Lung microvascular endothelial cell (primary cell): ENCODE data around the gene DPP9. TPM values are rescaled to one million over a fixed set of nuclear protein-coding genes. Genes with fewer than 3 reads are reported as not detected.
"Not testable (repeated sequence)": the region's sequence is repeated elsewhere in the genome, so short reads cannot be mapped to it uniquely, and the experiment has no call there.

ENCODE experiments used
- DNase-seq, 2 donors: peaks; one replicate each; pipeline versions ENCODE4 v3.0.0 to v3.0.0-alpha.2; 2010; ENCODE audit warnings: low read depth in 2 of 2
- total RNA-seq: library from RNA; depleted of rRNA; stranded (reverse); fragments of >200 nt; gene quantifications from 2 replicates; pipeline ENCODE4 v1.2.1, GENCODE V29; 2014

The DPP9 gene
- 14.2 and 19.4 TPM in 2 replicates for total RNA-seq

DNA sequence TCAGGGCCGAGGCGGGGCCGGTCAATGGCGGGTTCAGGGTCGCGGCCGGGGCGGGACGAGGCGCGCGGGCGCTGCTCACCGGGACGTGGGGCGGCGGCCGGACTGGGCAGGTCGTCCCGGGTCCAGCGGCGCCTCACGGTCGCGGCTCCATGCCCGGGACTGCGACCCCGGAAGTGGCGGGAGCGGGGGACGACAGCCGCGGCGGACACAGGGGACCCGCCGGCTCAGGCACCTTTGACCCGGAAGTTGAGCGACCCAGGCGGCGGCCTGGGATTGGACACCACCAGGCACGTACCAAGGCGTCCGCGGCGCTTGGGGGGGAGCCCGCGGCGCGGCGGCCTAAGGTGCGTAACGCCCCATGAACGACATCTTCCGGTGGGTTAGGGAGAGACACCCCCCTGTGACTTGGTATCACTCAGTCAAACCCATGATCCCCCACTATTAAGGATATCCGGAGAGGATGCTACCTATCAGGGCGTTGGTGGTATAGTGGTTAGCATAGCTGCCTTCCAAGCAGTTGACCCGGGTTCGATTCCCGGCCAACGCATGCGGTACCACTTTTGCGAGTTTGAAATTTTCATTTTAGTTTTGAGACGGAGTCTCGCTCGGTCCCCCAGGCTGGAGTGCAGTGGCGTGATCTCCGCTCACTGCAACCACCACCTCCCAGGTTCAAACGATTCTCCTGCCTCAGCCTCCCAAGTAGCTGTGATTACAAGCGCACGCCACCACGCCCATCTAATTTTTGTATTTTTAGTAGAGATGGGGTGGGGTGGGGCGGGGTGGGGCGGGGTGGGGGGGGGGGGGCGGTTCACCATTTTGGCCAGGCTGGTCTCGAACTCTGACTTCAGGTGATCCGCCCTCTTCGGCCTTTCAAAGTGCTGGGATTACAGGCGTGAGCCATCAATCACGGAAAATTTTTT, at the start of gene DPP9:
TSS of gene DPP9 (minus strand) at position 248 of the 920 bp plus-strand sequence. CDS start 3,936 bp downstream, outside the sequence.
- peak; percentile 99 for DNase-seq

DNA sequence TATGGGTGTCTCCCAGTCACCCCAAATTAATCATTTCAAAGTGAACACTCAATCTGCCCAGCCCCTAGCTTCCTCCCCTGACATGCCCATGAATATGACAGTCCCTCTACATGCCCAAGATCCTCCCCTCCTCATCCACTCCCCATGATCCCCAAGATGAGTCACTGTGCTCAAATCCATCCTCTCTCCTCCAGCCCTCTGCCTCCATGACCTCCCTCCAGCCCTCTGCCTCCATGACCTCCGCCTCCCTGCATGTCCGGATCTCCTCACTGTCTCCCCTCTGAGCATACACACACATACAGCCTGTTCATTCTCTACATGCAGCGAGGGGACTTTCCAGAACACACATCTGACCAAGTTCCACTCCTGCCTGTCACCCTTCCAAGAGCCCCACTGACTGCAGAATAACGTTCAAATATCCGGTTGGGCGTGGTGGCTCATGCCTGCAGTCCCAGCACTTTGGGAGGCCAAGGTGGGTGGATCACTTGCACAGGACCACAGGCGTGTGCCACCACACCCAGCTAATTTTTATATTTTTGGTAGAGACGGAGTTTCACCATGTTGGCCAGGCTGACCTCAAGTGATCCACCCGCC, 49.5 kb upstream of the DPP9 start:
- DNase-seq: no peak

DNA sequence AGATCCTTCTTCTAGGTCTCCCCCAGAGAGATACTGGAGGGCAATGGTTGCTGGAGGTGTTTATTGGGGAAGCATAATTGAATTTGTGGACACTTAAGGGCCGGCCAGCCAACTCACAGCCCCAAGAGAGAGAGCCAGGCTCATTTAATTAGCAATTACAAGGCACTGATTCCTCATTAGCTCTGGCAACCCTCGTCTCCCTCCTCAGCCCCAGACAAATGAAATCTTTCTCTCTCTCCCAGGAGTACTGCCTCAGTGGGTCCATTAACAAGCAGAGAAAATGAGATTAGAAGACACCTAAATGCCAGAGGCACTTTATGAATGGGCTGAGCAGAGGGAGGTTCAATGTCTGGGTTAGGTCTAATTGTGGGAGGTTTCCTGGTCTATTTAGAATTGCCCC, 48.9 kb upstream of the DPP9 start:
- DNase-seq: no peak

DNA sequence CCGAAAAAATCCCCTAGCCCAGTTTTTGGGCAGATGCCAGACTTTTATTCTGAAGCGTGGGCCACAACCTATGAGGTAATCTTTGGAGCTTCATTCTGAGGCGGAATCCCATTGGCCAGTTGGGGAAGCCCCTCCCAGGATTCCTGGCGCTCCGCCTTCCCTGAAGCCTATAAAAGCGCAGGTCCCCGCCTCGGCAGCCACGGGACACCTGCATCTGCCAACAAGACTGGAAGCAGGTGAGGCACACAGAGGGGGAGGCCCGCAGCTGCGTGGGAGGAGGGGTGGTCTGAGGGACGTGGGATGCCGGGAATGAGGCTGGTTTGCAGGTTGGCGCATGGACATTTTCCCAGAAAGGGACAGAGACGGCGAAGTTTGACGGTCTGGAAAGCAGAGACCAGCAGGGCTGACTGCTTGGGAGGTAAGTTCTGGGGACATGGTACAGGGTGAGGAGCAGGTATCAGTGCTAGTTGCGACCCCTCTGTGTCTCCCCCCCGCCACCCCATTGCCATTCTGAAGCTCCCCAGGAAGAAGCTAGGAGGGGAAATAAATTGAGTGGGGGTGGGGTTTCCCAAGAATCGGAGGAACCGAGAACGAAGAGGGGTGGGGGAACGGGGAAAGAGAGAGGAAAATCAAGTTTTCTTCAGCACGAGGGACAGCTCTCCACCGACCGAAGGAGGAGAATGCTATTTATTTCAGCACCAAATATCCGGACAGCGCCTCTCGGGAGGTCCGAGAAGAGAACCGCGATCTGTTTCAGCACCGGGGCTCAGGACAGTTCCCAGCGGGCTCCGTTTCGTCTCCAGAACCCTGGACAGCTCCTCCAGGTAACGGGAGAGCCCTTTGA, 45.5 kb upstream of the DPP9 start:
- DNase-seq: peak; percentile 84 to 87

DNA sequence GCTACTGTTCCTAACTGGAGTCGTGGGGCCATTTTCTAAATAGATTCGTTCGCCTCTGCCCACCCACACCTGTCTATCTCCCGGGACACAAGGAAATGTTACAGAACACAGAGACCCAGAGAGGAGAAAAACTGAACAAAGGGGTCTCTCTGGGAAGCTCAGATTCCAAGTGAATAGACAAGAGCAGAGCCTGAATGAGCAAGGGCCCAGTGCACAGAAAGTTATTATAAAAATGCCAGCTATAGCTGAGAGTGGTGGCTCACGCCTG, 40.7 kb upstream of the DPP9 start:
- DNase-seq: no peak

DNA sequence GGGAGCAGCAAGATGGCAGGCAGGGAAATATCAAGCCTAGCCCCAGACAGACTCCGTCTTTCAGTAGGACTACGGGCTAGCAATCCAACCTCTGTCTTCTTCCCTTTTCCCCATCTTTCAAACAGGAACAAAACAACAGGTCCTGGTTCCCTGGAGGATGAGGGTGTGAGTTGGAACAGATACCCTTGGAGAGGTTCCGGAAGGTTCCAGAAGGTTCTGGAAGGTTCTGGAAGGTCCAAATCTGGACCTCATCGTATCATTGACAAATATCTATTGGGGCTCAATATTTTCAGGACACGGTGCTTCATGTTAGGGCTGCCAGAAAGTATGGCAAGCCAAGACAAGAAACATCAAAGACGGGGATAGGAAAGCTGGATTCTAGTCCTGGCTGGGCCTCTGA, 39.4 kb upstream of the DPP9 start:
- no peak for DNase-seq

DNA sequence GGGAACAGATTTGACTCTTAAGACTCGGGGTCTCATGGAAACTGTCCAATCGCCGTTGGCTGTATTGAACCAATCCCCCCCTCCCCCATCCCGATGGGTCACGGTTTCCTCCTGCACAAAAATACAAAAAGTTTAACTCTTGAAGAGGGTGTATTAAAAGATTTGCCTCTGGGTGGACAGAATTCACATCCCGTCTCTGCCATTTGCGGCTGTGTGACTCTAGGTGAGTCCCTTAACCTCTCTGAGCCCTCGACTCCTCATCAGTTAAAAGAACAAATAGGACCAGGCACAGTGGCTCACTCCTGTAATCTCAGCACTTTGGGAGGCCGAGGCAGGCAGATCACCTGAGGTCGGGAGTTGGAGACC, 36.6 kb upstream of the DPP9 start:
- DNase-seq: no peak

DNA sequence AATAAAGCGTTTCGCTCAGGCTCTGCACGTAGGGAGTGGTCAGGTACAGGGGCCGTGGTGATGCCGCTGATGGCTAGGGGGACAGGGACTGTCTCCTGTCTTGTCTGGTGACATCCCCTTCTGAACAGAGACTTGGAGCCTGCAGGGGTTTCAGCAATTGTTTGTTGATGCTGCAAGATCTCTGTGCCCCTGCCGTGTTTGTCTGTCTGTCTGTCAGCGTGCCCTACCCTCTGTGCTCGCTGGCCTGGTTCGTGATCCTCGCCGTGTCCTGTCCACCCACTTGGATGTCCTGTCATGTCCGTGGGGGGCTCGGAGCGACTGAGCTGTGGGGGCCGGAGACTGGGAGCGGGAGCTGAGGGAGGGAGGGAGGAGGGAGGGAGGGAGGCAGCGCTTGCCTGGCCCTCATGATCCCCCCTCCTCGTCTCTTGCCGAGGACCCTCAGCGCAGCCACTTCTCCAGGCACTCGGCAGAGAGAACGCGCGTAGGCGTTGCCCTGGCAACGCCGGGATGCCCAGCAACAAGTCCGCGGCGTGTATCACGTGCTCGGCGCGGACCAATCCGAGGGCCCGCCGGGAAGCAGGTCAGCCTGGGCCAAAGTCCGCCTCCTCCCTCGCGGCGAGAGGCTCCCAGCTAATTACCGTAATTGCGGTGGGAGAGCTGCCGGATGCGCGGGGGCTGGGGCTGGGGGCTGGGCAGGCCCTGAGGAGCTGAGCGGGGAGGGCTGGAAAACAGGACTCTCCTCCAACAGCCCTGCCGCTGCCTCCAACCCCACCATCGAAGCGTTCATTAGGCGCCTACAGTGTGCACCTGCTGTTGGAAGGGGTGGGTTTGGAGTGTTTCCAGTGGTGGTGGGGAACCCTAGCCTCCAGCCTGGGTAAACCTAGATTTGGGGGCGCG, 36.0 kb upstream of the DPP9 start:
- DNase-seq: peak; percentile 85 to 89

DNA sequence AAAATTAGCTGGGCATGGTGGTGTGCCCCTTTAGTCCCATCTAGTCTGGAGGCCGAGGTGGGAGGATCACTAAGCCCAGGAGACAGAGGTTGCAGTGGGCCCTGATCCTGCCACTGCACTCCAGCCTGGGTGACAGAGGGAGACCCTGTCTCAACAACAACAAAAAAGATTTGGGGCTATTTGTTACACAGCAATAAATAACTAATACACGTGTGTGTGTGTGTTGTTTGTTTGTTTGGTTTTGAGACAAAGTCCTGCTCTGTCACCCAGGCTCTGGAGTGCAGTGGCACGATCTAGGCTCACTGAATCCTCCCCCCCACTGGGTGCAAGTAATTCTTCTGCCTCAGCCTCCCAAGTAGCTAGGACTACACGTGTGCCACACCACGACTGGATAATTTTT, 35.0 kb upstream of the DPP9 start:
- DNase-seq: no peak

DNA sequence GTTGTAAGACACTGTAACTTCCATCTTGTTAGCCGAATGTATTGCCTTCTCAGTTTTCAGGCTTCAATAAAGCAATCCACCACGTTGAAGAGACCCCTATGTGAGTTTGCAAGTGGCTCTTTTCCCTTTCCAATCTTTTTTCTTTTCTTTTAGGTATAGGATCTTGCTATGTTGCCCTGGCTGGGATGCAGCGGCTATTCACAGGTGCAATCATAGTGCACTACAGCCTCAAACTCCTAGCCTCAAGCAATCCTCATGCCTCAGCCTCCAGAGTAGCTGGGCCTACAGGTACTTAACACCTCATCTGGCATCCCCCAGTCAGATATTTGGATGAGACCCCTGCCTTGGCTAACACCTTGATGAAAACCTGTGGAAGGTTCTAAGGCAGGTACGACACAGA, 34.4 kb upstream of the DPP9 start:
- DNase-seq: no peak

DNA sequence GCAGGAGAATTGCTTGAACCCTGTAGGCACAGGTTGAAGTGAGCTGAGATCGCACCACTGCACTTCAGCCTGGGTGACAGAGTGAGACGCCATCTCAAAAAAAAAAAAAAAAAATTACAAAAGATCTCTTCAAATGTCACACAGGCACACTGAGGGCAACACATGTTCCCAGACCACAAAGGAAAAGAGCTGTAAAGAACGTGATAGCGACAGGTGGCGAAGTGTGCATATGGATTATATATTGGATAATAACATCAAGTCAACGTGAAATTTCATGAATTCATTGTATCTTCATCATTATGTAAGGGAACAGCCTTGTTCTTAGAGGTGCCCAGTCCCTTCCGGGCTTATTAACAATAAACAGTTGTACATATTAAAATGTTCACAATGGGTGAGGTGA, 31.8 kb upstream of the DPP9 start:
- no peak for DNase-seq

DNA sequence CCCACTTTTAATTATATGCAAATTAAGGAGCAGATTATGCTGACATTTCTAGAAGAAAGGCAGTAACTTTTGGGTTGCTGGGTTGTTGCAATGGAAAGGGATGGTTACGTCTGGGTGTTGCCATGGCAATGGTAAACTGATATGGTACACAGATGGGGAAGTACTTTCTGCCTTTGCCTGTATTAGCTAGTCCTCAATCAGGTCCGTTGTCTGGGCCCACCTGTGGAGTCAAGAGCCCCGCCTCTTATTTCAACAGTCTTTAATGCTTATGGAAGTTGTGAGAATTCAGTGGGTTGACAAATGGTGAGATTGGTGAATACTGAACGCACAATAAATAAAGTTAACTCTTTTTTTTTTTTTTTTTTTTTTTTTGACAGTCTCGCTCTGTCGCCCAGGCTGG, 30.6 kb upstream of the DPP9 start:
- peak in 1 of 2 donors; percentile 23 for DNase-seq

DNA sequence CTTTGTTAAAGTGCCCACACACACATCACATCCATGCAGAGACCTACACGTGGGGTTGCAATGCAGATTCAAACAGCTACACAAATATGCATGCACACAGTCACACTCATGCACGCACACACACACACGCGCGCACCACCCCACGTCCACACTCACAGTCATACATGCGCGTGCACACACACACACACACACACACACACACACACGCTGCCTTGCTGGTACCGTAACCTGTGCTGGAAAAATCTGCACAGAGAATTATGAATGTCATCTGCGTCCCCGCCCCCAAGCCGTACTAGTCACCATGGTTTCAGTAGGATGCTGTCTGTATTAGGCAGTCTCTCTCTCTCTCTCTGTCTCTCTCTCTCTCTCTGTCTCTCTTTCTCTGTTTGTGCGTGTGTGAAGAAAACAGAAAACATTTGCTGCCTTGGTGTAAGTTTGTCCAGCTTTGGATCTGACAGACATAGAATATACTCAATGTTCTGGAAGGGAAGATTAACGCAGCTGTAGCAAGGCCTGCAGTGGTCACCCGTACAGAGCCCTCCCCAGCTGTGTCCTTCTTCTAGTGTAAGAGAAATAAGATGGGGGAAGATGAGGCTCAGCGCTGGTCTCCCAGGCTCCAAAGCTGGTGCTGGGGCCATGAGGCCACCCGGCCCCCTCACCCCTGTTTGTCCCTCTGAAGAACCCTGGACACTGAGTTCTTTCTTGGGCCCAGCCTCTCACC, 26.4 kb upstream of the DPP9 start:
- DNase-seq: no peak

DNA sequence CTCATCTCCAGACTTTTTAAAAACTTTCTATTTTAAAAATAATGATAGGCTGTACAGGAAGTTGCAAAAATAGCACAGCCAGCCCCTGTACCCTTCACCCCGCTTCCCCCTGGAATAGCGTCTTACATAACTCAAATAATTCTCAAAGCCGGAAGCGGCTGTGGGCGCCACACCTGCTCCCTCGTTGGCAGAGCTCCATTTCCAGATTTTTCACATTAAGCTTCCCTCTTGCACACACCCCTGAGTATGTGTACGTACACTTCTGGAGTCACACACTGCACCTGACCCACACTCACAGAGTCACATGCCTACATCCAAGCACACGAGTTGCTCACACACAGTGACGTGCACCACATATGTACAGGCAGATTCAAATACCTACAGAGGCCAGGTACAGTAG, 24.9 kb upstream of the DPP9 start:
- DNase-seq: no peak

DNA sequence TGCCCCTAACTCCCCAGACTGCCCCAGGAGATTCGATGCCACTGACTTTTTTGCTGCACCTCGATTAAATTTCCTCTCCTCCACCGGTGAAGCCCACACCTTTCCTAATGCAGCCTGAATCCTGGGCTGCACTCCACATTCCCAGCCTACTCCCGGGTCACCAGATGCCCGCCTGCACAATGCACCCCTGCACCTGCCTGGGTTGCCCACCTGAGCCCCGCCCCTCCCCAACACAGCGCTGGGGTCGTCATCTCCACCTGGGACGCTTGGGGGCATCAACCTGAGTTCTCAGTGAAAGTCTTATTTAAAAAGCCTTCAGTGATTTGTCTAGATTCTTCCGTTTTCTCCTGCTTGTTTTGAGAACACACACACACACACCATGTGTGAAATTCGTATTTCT, 24.5 kb upstream of the DPP9 start:
- DNase-seq: no peak

DNA sequence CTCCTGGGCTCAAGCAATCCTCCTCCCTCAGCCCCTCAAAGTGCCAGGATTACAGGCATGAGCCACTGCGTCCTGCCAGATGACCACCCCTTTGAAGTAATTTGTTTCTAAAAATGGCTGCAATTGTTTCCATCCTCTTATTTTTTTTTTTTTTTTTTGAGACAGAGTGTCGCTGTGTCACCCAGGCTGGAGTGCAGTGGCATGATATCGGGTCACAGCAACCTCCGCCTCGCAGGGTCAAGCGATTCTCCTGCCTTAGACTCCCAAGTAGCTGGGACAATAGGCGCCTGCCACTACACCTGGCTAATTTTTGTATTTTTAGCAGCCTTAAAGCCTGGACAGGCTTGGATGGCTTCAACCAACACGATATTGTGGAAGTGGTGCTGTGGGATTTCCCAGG, 22.3 kb upstream of the DPP9 start:
- DNase-seq: no peak

DNA sequence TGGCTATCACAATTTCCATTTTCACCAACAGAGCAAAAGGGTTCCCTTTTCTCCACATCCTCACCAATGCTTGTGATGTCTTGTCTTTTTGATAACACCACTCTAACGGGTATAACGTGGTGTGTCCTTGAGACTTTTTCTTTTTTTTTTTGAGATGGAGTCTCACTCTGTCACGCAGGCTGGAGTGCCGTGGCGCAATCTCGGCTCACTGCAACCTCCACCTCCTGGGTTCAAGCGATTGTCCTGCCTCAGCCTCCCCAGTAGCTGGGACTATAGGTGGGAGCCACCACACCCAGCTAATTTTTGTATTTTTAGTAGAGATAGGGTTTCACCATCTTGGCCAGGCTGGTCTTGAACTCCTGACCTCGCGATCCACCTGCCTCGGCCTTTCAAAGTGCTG, 21.5 kb upstream of the DPP9 start:
- DNase-seq: not testable (repeated sequence)

DNA sequence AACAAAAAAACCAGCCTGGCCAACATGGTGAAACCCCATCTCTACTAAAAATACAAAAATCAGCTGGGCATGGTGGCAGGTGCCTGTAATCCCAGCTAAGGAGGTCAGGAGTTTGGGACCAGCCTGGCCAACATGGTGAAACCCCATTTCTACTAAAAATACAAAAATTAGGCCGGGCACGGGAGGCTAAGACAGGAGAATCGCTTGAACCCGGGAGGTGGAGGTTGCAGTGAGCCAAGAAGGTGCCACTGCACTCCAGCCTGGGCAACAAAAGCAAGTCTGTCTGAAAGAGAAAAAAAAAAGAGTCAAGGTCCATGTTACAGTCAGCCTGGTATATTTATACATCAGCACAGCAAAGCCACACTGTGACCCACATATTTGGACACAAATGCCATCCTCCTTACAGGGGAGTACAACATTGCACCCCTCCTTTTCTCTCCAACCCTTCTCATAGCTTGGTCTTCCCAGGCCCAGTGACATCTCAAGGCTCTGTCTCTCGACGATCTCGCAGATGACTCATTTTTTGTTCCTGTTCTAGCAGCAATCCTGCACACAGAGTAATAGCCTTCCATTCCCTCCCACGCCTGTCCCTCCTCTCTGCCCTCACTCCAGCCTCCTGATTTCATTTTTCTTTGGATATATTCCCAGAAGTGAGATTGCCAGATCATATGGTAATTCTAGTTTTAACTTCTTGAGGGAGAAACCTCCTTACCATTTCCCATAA, 21.0 kb upstream of the DPP9 start:
- DNase-seq: peak in 1 of 2 donors; percentile 56

DNA sequence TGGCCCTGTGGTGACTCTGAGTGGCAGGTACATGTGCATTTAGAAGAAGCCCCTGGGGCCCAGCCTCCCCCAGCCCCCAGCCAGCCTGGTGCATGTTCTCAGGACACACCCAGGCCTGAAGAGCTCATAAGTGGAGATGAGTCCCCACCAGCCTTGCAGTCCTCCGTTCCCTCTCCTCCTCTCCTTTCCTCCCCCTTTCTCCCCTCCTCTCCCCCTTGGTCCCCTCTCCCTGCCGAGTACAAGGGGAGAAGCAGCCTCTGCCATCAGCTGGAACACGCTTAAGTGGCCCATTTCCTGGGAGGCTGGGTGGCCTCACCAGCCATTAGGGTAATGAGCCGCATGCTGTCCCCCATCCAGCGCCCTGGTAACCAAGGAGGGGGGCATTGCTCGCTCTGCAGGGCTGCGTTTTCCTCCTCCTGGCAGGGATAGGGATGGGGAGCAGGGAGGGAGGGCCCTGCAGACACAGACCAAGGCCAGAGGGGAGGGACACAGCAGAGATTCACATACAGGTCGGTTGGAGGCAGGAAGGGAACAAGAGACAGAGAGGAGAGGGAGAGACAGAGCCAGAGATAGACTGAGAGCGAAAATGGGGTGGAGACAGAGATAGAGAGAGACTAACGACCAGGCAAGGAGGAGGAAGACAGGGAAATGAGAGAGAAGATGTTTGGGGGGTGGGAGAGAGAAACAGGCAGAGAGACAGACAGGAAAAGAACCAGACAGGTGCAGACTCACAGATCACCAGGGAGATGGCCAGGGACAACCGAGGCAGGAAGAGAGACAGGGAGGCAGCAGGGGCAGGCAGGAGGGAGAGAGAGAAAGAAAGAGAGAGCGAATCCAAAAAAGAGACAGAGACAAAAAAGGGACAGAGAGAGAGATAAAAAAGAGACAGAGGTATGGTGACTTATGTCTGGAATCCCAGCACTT, 19.3 kb upstream of the DPP9 start:
- DNase-seq: no peak
